ENCODE results near the gene ZNF496.

ZNF496 gene

GRCh38 chr1:247328311-247328710, 3.4 kb downstream of the ZNF496 start:
- no peak for DNase-seq (ENCODE audit: low read depth)

GRCh38 chr1:247326411-247327130, 5.1 kb downstream of the ZNF496 start:
- no peak for DNase-seq (ENCODE audit: low read depth)

GRCh38 chr1:247324923-247325322, 6.7 kb downstream of the ZNF496 start:
- no peak for DNase-seq (ENCODE audit: low read depth)

GRCh38 chr1:247324204-247324787, 7.4 kb downstream of the ZNF496 start:
- DNase-seq (ENCODE audit: low read depth) = no peak

GRCh38 chr1:247322849-247323586, 8.6 kb downstream of the ZNF496 start:
- DNase-seq (ENCODE audit: low read depth) = no peak

GRCh38 chr1:247322442-247322841, 9.2 kb downstream of the ZNF496 start:
- DNase-seq (ENCODE audit: low read depth) = no peak

- DNase-seq (ENCODE audit: low read depth) = no peak
These were observed 14.0 kb downstream of the ZNF496 start for GRCh38 chr1:247317702-247318101.

- DNase-seq (ENCODE audit: low read depth) = no peak
These were observed 15.0 kb downstream of the ZNF496 start for GRCh38 chr1:247316590-247317197.

GRCh38 chr1:247304031-247304430, 27.6 kb downstream of the ZNF496 start:
- DNase-seq (ENCODE audit: low read depth) = no peak

GRCh38 chr1:247303216-247303615, 28.5 kb downstream of the ZNF496 start:
- no peak for DNase-seq (ENCODE audit: low read depth)

- DNase-seq (ENCODE audit: low read depth) = no peak
These were observed 30.5 kb downstream of the ZNF496 start for GRCh38 chr1:247301176-247301540.

GRCh38 chr1:247300491-247301175, 31.0 kb downstream of the ZNF496 start:
- DNase-seq (ENCODE audit: low read depth) = no peak

- no peak for DNase-seq (ENCODE audit: low read depth)
These were observed 31.8 kb downstream of the ZNF496 start for GRCh38 chr1:247299723-247300381.

GRCh38 chr1:247298701-247299100, 33.0 kb downstream of the ZNF496 start:
- no peak for DNase-seq (ENCODE audit: low read depth)

- DNase-seq (ENCODE audit: low read depth) = no peak
These were observed 33.6 kb downstream of the ZNF496 start for GRCh38 chr1:247298124-247298481.

GRCh38 chr1:247297263-247298123, 34.2 kb downstream of the ZNF496 start:
- DNase-seq (ENCODE audit: low read depth) = no peak

GRCh38 chr1:247296599-247297180, 35.0 kb downstream of the ZNF496 start:
- DNase-seq (ENCODE audit: low read depth) = no peak

- no peak for DNase-seq (ENCODE audit: low read depth)
These were observed 35.9 kb downstream of the ZNF496 start for GRCh38 chr1:247295746-247296145.

GRCh38 chr1:247295274-247295684, 36.4 kb downstream of the ZNF496 start:
- peak; percentile 60 for DNase-seq (ENCODE audit: low read depth)

- peak; percentile 88 for DNase-seq (ENCODE audit: low read depth)
These were observed 37.4 kb downstream of the ZNF496 start for GRCh38 chr1:247294282-247294681.

Measured in ELR (cell line).